Osteocyte (in vitro differentiated cells): ENCODE results near the gene ZNF521. TPM values are rescaled to one million over a fixed set of nuclear protein-coding genes. Genes with fewer than 3 reads are reported as not detected.

ENCODE experiments used
- DNase-seq: peaks from one replicate; pipeline ENCODE4 v3.0.0; 2021; ENCODE audit warnings: mixed read lengths; ENCODE audit not compliant: unreplicated experiment; ENCODE audit errors: extremely low spot score
- H3K27ac Mint-ChIP-seq: one replicate; pipeline ENCODE4 v1.8.0; 2021; ENCODE audit warnings: mild to moderate bottlenecking, mixed read lengths; ENCODE audit not compliant: unreplicated experiment
- H3K27me3 Mint-ChIP-seq: one replicate; pipeline ENCODE4 v1.8.0; 2021; ENCODE audit warnings: mixed read lengths; ENCODE audit not compliant: unreplicated experiment
- H3K36me3 Mint-ChIP-seq: one replicate; pipeline ENCODE4 v1.8.0; 2021; ENCODE audit warnings: mixed read lengths; ENCODE audit not compliant: unreplicated experiment
- H3K4me1 Mint-ChIP-seq: one replicate; pipeline ENCODE4 v1.8.0; 2021; ENCODE audit warnings: mixed read lengths; ENCODE audit not compliant: unreplicated experiment
- H3K4me3 Mint-ChIP-seq: one replicate; pipeline ENCODE4 v1.8.0; 2021; ENCODE audit warnings: mild to moderate bottlenecking, moderate library complexity, mixed read lengths; ENCODE audit not compliant: unreplicated experiment
- H3K9me3 Mint-ChIP-seq: one replicate; pipeline ENCODE4 v1.8.0; 2021; ENCODE audit warnings: mixed read lengths; ENCODE audit not compliant: unreplicated experiment
- CTCF ChIP-seq: fragments of 200-600 bp; sonication (generic); IDR thresholded peaks from 2 replicates; pipeline ENCODE4 v1.5.0; 2021; ENCODE audit warnings: antibody characterized with exemption, mild to moderate bottlenecking, moderate library complexity
- total RNA-seq: library from RNA; stranded (reverse); gene quantifications from 2 replicates; pipeline ENCODE4 v1.2.1, GENCODE V29; 2021

The ZNF521 gene
- total RNA-seq, 1 donor from 2014 or later: 57.1 TPM

GRCh38 chr18:25067275-25068025 lies 284.5 kb downstream of the ZNF521 start:
- H3K36me3 Mint-ChIP-seq: peaks cover 2% of the 10 kb centered on the region
- no peak for DNase-seq
- no peaks in the 10 kb centered on the region for H3K27me3 Mint-ChIP-seq
- no peak for TF ChIP-seq CTCF
- no peaks in the 10 kb centered on the region for H3K9me3 Mint-ChIP-seq
- no peak overlapping the region for H3K27ac Mint-ChIP-seq
- no peaks in the 10 kb centered on the region for H3K4me1 Mint-ChIP-seq
- H3K4me3 Mint-ChIP-seq: no peak overlapping the region

- Mint-ChIP-seq H3K4me3 (no peak overlapping the region), H3K27me3 (no peaks in the 10 kb centered on the region), H3K4me1 (no peaks in the 10 kb centered on the region), H3K36me3 (no peaks in the 10 kb centered on the region), H3K9me3 (no peaks in the 10 kb centered on the region), H3K27ac (no peak overlapping the region)
- no peak for DNase-seq
- no peak for TF ChIP-seq CTCF
These were observed 285.4 kb downstream of the ZNF521 start for GRCh38 chr18:25066516-25066915.

- no peaks in the 10 kb centered on the region for H3K9me3 Mint-ChIP-seq
- H3K27me3 Mint-ChIP-seq: no peaks in the 10 kb centered on the region
- no peak overlapping the region for H3K4me3 Mint-ChIP-seq
- no peak for DNase-seq
- no peaks in the 10 kb centered on the region for H3K36me3 Mint-ChIP-seq
- peak; percentile 6 for TF ChIP-seq CTCF
- peaks cover under 1% of the 10 kb centered on the region for H3K4me1 Mint-ChIP-seq
- H3K27ac Mint-ChIP-seq: no peak overlapping the region
These were observed 289.2 kb downstream of the ZNF521 start for GRCh38 chr18:25062720-25063119.

GRCh38 chr18:25061395-25061794 lies 290.6 kb downstream of the ZNF521 start:
- no peak for TF ChIP-seq CTCF
- Mint-ChIP-seq H3K4me3 (no peak overlapping the region), H3K27ac (no peak overlapping the region), H3K27me3 (no peaks in the 10 kb centered on the region), H3K36me3 (no peaks in the 10 kb centered on the region), H3K9me3 (no peaks in the 10 kb centered on the region), H3K4me1 (peaks cover 6% of the 10 kb centered on the region)
- DNase-seq: no peak

GRCh38 chr18:25058521-25058920 lies 293.4 kb downstream of the ZNF521 start:
- Mint-ChIP-seq H3K36me3 (peaks cover 2% of the 10 kb centered on the region), H3K27me3 (no peaks in the 10 kb centered on the region), H3K4me3 (no peak overlapping the region), H3K9me3 (peaks cover 3% of the 10 kb centered on the region), H3K27ac (no peak overlapping the region), H3K4me1 (peaks cover 6% of the 10 kb centered on the region)
- no peak for DNase-seq
- no peak for TF ChIP-seq CTCF
